Spleen (tissue), 7 donors: ENCODE measurements around the gene PRKG1.
"Not testable (repeated sequence)": the region's sequence is repeated elsewhere in the genome, so short reads cannot be mapped to it uniquely, and the experiment has no call there.

Experiments used
- POLR2A ChIP-seq, 3 donors: fragments of 450-650 bp; IDR thresholded peaks; one replicate each; pipeline ENCODE4 v1.5.1; 2017; ENCODE audit warnings: antibody characterized with exemption in 3 of 3, mild to moderate bottlenecking in 1 of 3
- TF ChIP-seq, protein P1 (sequence below), 11 experiments: fragments of 200-600 bp in 7 of 11; fragments of 450-650 bp in 4 of 11; sonication (generic) in 4 of 11; IDR thresholded peaks in 8 of 11; conservative IDR thresholded peaks in 3 of 11; 1 replicate in 7 of 11; 2 replicates in 4 of 11; pipeline versions ENCODE4 v1.4.0 to v1.8.0; 2016 to 2021; ENCODE audit warnings: antibody characterized with exemption in 11 of 11, inconsistent platforms in 4 of 11, mild to moderate bottlenecking in 1 of 11
- donor health status: DM: no; HTN: no; CAD: no; lungs with moderate emphysema.
- donor health status: DM: no; HTN: no; CAD: no.
- donor health status: DM: no; HTN: no; CAD: no.

DNA sequence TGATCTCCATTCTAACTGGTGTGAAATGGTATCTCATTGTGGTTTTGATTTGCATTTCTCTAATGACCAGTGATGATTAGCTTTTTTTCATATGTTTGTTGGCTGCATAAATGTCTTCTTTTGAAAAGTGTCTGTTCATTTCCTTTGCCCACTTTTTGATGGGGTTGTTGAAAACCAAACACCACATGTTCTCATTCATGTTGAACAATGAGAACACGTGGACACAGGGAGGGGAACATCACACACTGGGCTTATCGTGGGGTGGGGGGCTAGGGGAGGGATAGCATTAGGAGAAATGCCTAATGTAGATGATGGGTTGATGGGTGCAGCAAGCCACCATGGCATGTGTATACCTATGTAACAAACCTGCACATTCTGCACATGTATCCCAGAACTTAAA is 197.8 kb downstream of the PRKG1 start:
- TF ChIP-seq, protein P1, sequence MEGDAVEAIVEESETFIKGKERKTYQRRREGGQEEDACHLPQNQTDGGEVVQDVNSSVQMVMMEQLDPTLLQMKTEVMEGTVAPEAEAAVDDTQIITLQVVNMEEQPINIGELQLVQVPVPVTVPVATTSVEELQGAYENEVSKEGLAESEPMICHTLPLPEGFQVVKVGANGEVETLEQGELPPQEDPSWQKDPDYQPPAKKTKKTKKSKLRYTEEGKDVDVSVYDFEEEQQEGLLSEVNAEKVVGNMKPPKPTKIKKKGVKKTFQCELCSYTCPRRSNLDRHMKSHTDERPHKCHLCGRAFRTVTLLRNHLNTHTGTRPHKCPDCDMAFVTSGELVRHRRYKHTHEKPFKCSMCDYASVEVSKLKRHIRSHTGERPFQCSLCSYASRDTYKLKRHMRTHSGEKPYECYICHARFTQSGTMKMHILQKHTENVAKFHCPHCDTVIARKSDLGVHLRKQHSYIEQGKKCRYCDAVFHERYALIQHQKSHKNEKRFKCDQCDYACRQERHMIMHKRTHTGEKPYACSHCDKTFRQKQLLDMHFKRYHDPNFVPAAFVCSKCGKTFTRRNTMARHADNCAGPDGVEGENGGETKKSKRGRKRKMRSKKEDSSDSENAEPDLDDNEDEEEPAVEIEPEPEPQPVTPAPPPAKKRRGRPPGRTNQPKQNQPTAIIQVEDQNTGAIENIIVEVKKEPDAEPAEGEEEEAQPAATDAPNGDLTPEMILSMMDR (IDR thresholded peaks at IDR 0.05 in 8 of 11, conservative IDR thresholded peaks at IDR 0.05 in 3 of 11) = not testable (repeated sequence)
- TF ChIP-seq POLR2A (IDR thresholded peaks at IDR 0.05) = not testable (repeated sequence)
